ENCODE data around the gene FGFBP1.

FGFBP1 gene

DNA sequence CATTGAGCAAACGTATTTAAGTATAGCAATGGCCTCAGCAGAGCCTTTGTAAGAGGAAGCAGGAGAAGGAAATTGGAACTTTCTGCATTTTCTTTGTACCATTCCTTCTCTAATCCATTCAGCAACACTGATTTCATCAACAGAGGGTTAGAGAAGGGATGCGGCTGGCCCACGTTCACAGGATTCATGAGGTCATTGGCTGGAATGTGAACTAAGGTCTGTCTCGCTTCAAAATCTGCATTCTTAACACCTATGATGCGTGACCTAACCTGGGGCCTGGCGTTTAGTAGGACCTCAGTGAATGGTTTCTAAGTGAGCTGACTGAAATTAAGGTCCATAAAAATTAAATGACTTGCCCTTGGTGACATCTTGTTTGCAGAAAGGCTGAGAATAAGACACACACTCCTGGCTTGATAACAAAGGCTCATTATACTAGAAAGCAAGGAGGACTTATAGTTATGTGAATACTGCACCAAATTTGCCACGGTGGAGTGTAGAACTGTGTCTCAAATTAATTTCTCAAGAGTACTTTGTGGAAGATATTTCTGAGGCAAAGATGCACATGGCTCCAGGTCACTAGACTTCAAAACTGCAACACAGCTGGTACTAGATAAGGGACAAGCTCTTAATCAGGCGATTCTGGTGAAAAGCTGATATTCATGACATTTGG is 25.4 kb downstream of the FGFBP1 start:
- DNase-seq (ENCODE audit: low read depth), result peak; percentile 90

DNA sequence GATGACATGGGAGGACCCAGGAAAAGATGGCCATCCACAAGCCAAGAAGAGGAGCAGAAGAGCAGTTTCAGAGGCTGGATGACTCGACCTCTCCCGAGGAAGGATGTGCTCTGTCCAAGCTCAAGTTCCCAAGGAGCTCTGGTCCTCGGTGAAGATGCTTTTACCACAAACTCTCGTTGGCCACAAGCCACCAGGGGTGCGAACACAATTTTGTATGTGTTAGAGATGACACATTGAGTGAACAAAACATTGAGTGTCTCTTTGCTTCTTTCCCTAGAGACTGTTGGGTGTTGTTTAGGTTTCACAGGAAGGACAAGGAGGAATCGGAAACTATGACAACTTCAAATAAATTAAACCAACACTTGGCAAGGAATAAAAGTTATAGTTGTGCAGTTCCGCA is 26.3 kb downstream of the FGFBP1 start:
- DNase-seq (ENCODE audit: low read depth), result peak; percentile 73

DNA sequence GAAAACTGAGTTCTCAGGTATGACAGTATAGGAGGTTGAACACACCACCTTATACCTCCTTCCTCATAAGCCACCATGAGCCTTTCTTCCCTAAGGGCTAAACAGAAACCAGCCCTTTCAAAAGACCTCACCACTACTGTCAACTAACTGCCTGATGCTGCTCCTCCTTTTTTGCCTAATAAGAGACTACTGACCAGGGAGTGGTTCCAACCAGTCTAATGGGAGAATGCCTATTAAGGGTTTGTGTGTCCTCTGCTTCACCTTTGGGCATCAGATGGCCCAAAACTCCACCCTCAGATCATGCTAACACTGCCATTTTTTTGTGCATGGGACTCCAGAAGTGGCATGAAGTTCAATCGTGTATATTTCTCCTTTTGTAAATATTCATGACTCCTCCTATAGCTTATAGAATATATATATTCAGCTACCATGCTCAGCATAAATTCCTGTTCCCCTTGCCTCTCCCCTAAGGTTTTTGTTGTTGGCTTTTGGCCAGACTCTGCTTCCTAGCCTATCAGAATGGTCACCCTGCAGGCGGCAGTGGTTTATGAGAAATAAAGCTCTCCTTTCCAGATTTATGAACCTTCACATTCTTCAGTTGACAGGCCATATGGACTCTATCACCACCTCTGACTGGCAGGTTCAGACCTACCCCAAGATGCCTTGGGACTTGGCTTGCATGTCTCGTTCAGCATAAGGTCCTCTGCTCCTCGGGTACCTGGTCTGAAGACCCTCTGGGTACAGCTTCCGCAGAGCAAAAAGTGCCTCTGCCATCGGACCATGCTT is 28.2 kb downstream of the FGFBP1 start:
- no peak for DNase-seq (ENCODE audit: low read depth)

DNA sequence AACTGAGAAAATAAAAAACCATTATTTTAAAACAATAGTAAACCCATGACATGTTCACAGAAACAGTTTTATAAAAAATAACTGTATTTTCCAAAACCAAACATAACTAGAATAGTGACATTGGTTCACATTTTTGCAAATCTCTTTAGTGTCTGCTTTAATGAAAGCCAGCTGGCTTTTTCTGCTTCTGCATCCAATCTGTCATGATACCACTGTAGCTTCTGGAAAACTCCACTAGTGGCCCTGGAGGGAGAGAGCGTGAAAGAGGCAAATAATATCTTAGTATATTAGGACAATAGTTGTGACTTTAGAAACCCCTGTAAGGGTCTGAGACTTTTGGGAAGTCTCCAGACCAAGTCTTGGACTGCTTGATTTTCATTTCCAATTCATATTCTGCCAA is 31.1 kb downstream of the FGFBP1 start:
- DNase-seq (ENCODE audit: low read depth), result no peak

DNA sequence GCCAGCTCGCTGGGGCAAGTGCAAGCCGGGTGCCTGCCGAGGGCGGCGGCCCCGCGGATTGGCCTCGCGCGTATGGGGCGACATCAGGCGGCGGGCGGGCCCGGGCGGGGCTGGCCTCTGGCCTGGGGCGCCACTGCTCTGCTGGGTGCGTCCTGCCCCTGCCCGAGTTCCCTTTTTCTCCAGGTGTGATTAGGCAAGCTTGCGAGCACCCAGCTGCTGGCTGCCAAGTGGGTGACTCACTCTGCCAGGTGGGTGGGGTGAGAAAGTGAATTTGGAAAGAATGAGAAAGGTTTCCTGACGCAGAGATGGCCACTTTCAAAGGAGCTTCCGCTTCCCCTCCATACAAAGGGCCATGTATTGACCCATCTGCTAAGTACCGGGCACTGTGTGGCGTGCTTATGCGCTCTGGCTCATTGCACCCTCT is 32.5 kb downstream of the FGFBP1 start:
- peak; percentile 31 for DNase-seq (ENCODE audit: low read depth)

DNA sequence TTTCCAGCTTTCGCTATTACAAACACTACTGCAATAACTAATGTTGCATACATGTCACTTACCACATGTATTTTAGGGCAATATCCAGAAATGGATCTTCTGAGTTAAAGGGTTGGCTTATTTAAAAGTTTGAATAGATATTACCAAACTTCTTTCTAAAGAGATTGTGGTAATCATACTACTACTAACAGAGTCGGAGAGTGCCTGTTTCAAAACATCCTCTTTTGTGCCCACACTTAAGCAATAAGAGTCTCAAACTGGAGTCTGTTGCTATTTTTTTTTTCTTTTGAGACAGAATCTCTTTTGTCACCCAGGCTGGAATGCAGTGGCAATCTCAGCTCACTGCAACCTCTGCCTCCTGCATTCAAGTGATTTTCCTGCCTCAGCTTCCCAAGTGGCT is 35.8 kb downstream of the FGFBP1 start:
- no peak for DNase-seq (ENCODE audit: low read depth)

DNA sequence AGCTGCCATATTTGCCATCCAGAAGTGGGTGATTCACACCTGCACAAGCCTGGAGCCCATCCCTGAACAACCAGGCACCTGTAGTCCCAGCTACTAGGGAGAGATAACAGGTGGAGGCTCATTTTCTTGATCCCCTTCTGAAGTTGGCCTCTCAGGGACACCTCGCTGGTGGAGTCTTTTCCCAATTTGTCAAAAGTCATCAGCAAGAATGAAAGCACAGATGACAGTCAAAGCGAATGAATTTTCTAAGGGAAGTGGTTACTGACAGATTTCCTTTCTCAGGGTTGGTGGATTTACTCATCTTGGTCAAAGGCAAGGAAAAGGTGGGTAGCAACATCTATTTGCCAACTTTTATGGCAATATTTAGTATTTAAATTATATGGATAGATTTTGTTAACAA is 36.5 kb downstream of the FGFBP1 start:
- no peak for DNase-seq (ENCODE audit: low read depth)

DNA sequence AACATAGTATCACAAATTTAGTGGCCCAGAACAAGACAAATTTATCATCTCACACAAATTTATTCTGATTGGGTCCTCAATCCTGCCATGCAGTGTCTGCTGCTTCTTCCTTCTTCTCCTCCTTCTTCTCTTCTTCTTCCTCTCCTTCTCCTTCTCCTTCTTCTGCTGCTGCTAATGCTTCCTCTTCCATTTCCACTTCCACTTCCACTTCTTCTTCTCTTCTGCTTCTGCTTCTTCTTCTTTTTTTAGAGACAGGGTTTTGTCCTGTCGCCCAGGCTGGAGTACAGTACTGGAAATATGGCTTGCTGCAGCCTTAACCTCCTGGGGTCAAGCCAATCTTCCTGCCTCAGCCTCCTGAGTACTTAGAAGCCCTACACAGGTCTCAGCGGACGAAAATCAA is 37.5 kb downstream of the FGFBP1 start:
- no peak for DNase-seq (ENCODE audit: low read depth)

DNA sequence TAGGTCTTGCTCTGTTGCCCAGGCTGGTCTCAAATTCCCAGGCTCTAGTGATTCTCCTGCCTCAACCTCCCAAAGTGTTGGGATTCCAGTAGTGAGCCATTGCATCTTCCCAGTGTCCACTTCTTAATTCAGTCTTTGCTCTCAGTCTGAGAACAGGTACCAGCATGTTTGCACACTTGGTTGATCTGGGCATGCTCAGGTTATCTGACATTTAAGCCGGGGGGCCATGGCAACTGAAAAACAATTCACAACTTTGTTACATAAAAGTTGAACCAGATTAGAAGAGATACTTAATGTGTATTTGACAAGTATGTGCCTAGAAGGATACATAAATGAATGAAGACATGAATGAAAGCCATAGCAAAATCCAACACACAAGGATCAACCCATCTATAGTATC is 39.0 kb downstream of the FGFBP1 start:
- no peak for DNase-seq (ENCODE audit: low read depth)

DNA sequence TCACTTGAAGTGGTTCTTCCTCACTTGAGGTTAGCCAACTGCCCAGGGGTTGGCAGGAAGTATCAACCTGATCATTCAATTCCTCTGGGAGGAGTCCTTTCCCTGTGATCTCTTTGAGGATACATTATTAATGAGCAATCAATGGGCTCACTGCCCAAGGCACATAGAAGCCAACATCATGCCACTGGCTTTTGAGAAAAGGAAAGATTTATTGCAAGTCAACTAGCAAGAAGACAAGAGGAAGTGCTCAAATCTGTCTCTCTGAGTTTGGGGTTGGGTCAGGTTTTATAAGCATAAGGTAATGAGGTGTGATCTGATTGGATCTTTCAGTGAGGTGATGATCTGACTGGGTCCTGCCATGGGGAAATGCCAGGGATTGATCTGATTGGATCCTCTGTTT is 39.6 kb downstream of the FGFBP1 start:
- DNase-seq (ENCODE audit: low read depth), result no peak

DNA sequence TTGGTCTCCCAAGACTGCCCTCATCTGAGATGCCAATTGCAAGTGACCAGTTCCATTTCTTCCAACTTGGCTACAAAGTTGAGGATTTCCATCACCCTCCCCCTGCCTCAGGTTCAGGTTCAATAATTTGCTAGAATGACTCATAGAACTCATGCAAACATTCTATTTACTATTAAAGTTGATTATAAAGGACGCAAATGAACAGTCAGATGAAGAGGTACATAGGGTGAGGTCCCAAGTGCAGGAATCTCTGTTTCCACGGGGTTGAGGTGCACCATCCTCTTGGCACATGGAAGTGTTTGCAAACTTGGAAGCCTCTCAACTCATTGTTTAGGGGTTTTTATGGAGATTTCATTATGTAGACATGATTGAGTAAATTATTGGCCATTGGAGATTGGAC is 41.0 kb downstream of the FGFBP1 start:
- no peak for DNase-seq (ENCODE audit: low read depth)

DNA sequence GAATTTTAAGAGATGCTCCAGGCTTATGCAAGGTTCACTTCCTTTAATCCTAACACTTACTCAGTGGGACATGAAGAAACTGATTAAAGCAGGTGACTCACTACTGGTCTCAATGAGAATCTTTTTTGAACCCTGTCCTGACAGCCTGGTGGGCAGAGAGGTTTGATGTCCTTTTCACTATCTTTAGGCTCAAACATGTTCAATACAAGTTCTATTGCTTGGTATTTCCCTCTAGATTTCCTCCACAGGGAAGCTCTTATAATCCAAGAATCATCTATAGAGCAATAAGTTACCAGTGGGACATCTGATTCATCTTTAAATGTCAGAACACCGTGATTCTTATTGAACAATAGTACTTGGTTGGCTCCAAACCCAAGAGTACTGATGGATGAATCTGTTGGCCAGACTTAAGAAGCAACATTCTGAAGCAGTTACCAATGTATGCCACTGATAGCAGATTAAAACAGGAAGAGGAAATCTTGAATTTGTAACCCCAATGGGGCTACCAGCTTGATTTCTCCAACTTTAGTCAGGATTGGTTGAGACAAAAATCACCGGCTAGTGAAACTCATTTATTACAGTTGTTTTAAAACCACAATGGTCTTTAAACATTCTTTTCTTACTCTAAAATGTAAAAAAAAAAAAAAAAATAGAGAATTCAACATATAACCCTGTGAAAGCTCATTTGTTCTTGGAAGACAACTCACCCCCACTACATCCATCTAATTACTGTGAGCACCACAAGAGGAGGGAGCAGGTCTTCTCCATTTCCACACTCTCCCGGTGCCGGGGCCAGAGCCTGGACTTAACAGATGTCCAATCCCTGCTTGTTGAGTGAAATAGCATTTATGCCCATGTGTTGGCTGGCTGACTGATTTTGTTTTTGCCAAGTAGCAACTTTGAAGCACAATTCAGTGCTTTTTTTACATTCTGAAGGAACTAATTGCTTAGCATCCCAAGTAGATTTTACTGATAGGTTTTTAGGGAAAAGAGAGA is 43.3 kb downstream of the FGFBP1 start:
- DNase-seq (ENCODE audit: low read depth), result peak; percentile 50

DNA sequence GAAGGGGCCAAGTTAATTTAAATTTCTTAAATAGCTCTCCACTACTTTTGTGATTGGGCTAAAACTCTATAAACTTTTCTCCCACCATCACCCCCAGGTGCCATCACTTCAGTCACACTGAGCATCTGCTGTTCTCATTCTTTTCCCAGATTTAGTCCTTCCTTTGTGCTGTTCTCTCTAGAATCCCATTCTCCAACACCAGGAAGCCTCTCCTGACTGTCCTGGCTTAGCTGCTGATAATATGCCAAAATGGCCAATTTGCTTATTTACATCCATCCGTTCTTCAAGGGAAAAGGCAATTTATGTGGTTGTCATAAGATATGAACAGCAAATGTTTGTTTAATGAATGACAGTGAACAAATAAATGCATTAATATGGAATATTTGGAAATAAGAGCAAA is 44.1 kb downstream of the FGFBP1 start:
- no peak for DNase-seq (ENCODE audit: low read depth)

DNA sequence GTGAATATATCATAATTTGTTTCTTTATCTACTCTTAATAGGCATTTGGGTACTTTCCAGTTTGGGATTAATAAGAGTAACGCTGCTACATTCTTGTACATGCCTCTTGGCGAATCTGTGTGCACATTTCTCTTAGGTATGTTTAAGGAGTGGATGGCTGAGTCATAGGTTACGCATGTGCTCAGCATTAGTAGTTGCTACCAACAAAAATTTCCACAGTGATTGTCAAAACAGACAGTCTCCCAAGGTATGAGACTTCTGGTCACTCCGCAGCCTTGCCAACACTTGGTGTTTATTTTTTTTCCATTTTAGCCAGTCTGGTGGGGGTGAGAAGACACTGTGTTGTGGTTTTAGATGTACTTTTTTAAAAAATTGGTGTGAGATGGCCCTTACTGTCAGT is 44.6 kb downstream of the FGFBP1 start:
- peak; percentile 99 for DNase-seq (ENCODE audit: low read depth)

DNA sequence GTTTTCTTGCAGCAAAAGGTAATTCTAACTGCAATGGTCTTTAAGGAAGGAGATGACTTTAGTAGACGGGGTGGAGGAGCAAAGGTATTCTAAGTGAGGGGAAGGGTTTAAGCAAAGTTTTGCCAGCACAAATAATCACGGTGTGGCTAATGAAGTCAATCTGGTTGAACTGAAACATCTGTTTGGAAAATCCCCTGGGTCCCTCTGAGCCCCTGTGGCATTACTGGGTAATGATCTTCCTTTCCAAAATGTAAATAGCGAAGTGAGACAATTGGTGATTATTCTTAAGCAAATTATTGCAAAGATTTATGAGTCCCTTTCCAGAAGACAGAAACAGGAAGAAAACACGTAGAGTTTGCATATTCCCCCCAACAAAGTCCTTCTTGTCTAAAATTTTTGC is 47.2 kb downstream of the FGFBP1 start:
- no peak for DNase-seq (ENCODE audit: low read depth)

DNA sequence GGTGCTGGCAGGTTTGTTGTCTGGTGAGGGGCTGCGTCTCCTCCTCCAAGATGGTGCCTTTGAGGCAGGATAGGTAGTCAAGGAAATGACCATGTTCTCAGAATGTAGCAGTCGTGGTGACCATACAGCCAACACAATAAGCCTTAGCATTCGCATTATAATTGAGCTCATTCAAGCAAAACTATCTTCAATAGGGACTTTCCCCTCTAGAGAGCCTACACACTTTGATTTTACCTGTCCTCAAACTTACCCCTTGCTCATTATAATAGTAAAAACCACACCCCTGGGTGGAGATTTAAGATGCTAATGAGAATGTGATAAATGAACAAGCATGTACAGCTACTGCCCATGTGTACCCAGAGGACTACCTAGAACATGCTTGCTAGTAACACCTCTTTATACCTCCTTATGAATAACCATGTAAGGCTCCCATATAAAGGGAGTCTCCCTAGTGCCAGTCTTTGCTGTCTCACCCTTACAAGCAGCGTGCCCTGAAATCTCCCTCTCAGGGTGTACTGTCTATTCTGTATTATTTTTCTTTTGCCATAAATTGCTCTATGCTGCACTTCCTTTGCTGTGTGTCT is 48.2 kb downstream of the FGFBP1 start:
- DNase-seq (ENCODE audit: low read depth), result no peak

DNA sequence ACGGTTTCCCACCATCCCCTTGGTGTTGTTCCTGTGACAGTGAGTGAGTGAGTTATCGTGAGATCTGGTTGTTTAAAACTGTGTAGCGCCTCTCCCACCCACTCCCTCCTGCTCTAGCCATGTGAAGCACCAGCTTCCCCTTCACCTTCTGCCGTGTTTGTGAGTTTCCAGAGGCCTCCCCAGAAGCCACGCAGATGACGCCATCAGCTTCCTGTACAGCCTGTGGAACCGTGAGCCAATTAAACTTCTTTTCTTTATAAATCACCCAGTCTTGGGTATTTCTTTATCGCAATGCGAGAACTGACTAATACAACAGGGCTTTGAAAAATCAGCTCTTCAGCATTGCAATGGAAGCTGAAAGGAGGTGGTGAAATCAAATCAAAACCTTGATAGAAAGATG is 50.0 kb downstream of the FGFBP1 start:
- DNase-seq (ENCODE audit: low read depth), result peak; percentile 48

Measured in iris pigment epithelial cell (primary cell).